Activated CD4-positive, CD25-positive, alpha-beta regulatory T cell treated with anti-CD3 and anti-CD28 coated beads, Interleukin-2, amount 50 U/mL, for 16 hours (primary cell): ENCODE measurements around the gene HELT.
"Not testable (repeated sequence)": the region's sequence is repeated elsewhere in the genome, so short reads cannot be mapped to it uniquely, and the experiment has no call there.

Source experiments
- DNase-seq: peaks from one replicate; pipeline ENCODE4 v3.0.0-alpha.2; 2020; ENCODE audit warnings: low read depth, low spot score

Gene HELT

GRCh38 chr4:185036019-185036418 lies 17.7 kb downstream of the HELT start:
- DNase-seq = no peak

- DNase-seq = no peak
Observed at GRCh38 chr4:185036842-185037241, 18.6 kb downstream of the HELT start.

GRCh38 chr4:185039508-185040273 lies 21.4 kb downstream of the HELT start:
- no peak for DNase-seq

GRCh38 chr4:185040523-185040922 lies 22.2 kb downstream of the HELT start:
- DNase-seq = no peak

GRCh38 chr4:185050286-185050685 lies 32.0 kb downstream of the HELT start:
- DNase-seq = not testable (repeated sequence)

GRCh38 chr4:185051283-185051682 lies 33.0 kb downstream of the HELT start:
- DNase-seq = not testable (repeated sequence)

GRCh38 chr4:185053746-185054145 lies 35.5 kb downstream of the HELT start:
- DNase-seq = no peak

GRCh38 chr4:185054272-185054671 lies 36.0 kb downstream of the HELT start:
- no peak for DNase-seq

- DNase-seq = no peak
Observed at GRCh38 chr4:185054886-185055285, 36.6 kb downstream of the HELT start.

- no peak for DNase-seq
Observed at GRCh38 chr4:185061610-185062009, 43.3 kb downstream of the HELT start.

- DNase-seq = no peak
Observed at GRCh38 chr4:185062606-185063005, 44.3 kb downstream of the HELT start.

GRCh38 chr4:185066179-185066578 lies 47.9 kb downstream of the HELT start:
- DNase-seq = no peak

- no peak for DNase-seq
Observed at GRCh38 chr4:185068837-185069236, 50.5 kb downstream of the HELT start.
